ENCODE data around the gene JADE2.

JADE2 gene

DNA sequence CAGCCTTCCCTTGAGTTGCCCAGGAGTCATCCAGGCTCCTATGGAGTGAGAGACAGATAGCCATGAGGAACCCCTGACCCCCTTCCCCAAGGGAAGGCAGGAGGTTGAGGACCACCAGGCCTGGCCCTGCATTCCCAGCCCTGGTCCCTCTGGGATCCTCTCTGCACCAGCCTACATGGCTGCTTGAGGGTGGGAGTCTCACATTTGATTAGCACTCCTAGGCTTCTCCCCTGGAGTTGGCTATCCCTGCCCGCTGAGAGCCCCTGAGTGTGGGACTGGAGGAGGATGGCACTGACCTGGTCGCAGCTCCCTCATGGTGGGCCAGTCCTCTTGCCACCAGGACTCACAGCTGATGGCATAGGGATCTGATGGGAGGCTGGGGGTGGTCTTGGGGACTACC is 60.5 kb downstream of the JADE2 start:
- TF ChIP-seq, protein P1, sequence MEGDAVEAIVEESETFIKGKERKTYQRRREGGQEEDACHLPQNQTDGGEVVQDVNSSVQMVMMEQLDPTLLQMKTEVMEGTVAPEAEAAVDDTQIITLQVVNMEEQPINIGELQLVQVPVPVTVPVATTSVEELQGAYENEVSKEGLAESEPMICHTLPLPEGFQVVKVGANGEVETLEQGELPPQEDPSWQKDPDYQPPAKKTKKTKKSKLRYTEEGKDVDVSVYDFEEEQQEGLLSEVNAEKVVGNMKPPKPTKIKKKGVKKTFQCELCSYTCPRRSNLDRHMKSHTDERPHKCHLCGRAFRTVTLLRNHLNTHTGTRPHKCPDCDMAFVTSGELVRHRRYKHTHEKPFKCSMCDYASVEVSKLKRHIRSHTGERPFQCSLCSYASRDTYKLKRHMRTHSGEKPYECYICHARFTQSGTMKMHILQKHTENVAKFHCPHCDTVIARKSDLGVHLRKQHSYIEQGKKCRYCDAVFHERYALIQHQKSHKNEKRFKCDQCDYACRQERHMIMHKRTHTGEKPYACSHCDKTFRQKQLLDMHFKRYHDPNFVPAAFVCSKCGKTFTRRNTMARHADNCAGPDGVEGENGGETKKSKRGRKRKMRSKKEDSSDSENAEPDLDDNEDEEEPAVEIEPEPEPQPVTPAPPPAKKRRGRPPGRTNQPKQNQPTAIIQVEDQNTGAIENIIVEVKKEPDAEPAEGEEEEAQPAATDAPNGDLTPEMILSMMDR (IDR thresholded peaks at IDR 0.05; ENCODE audit: low read depth, low read length), result no peak
- no peak for DNase-seq (ENCODE audit: low read depth, low spot score)
- in situ Hi-C loops (cut with HindIII; ENCODE audit: low sequenced_read_pairs), result no loop called here
- H3K4me3 ChIP-seq (ENCODE audit: low read depth, low read length), result no peak overlapping the region

DNA sequence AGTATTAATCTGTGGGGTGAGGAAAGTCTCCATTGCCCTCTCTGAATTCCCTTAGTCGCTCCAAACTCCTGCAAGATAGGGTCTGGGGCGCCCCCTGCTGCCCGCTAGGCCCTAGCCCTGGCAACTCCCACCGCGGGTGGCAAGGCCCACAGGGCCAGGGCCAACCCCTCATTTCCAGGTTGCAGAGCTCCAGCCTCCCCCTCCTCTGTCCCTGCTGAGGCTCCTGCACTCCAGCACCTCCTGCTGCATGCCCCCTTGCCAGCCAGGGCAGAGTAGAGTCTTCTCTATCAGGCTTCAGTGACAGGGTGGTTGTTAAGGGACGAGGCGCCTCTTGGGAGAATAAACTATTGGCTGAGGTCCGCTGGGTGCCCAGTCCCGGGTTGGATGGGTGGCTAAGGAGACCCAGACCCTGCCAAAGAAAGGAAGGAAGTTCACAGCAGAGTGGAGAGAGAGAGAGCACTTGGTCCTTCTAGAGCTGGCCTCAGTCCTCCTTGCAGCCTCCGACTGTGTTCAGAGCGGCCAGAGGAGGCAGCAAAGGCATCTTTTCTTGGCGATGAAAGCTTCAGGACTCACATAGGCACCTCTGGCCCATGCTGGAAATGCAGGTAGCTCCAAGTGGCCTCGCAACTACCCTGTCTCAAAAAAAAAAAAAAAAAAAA is 61.5 kb downstream of the JADE2 start:
- DNase-seq (ENCODE audit: low read depth, low spot score), result peak; percentile 70
- in situ Hi-C loops (cut with HindIII; ENCODE audit: low sequenced_read_pairs), result no loop called here
- no peak overlapping the region for H3K4me3 ChIP-seq (ENCODE audit: low read depth, low read length)
- TF ChIP-seq, protein P1 (IDR thresholded peaks at IDR 0.05; ENCODE audit: low read depth, low read length), result peak; percentile 93

DNA sequence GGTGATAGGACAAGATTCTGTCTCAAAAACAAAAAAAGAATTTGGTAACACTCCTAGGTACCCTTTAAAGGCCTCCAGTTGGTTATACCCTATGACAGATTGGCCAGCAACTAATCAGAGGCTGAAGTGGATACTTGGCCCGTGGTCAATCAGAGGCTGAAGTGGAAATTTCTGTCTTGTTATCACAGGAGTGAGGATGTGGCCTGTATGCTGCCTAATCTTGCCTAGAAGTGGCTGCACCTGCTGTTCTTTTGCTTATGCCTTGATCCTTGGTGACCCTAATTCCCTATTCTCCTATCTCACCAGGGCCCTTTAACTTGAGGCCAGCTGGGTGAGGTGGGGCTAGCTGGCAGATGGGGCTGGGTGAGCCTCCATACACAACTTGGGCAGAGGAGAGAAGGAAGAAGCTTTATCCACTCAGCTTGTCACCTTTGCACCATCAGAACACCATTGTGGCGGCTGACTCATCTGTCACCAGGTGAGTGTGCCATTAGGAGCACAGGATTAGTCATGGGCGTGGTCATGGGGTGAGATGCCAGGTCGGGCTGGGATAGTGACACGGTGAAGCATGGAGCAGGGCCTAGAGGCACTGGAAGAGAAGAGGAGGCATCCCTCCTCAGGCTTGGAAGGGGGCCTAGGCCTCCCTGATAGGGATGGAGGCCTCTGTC is 65.7 kb downstream of the JADE2 start:
- TF ChIP-seq, protein P1 (IDR thresholded peaks at IDR 0.05; ENCODE audit: low read depth, low read length), result no peak
- DNase-seq (ENCODE audit: low read depth, low spot score), result no peak
- H3K4me3 ChIP-seq (ENCODE audit: low read depth, low read length), result no peak overlapping the region
- in situ Hi-C loops (cut with HindIII; ENCODE audit: low sequenced_read_pairs), result no loop called here

- in situ Hi-C loops (cut with HindIII; ENCODE audit: low sequenced_read_pairs), result no loop called here
- TF ChIP-seq, protein P1 (IDR thresholded peaks at IDR 0.05; ENCODE audit: low read depth, low read length), result no peak
- no peak overlapping the region for H3K4me3 ChIP-seq (ENCODE audit: low read depth, low read length)
- peak; percentile 23 for DNase-seq (ENCODE audit: low read depth, low spot score)
Measured at GRCh38 chr5:134592141-134592746, 66.8 kb downstream of the JADE2 start.

GRCh38 chr5:134594336-134594735 is 68.9 kb downstream of the JADE2 start:
- in situ Hi-C loops (cut with HindIII; ENCODE audit: low sequenced_read_pairs), result no loop called here
- DNase-seq (ENCODE audit: low read depth, low spot score), result no peak
- TF ChIP-seq, protein P1 (IDR thresholded peaks at IDR 0.05; ENCODE audit: low read depth, low read length), result no peak
- no peak overlapping the region for H3K4me3 ChIP-seq (ENCODE audit: low read depth, low read length)

DNA sequence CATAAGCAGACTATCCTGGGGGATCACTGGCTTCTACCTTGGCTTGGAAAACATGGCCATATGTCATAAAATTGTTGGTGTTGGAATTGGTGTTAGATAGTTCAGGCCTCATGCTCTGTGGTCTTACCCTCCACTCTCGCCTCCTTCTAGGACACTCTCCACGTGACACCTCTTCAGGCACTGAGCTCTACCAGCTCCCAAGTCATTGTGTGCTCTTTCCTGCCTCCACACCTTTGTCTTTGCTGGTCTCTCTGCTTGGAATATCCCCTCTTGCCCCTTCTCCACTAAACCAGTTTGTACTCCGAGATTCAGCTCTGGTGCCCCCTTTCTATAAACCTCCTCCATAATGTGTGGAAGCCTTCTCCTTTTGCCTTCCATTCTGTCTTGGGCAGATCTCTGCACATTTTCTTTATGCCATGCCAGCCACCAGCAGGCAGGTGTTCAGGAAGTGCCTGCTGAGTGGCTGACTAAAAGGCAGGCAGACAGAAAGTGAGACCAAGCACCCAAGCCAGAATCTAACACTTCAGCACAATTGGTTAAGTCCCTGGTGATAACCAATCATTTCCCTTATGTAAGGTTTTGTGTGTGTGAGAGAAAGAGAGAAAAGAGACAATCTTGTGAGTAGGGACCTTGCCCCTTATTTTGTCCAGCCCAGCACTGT is 69.5 kb downstream of the JADE2 start:
- in situ Hi-C loops (cut with HindIII; ENCODE audit: low sequenced_read_pairs), result no loop called here
- no peak for DNase-seq (ENCODE audit: low read depth, low spot score)
- no peak overlapping the region for H3K4me3 ChIP-seq (ENCODE audit: low read depth, low read length)
- TF ChIP-seq, protein P1 (IDR thresholded peaks at IDR 0.05; ENCODE audit: low read depth, low read length), result no peak
